Activated CD8-positive, alpha-beta memory T cell treated with anti-CD3 and anti-CD28 coated beads, Interleukin-2, amount 50 U/mL, for 1 hour (primary cell): Measurements from ENCODE around the gene RAB44.

Source experiments
- DNase-seq: peaks from one replicate; pipeline ENCODE4 v3.0.0-alpha.2; 2020; ENCODE audit errors: extremely low read depth

The RAB44 gene

DNA sequence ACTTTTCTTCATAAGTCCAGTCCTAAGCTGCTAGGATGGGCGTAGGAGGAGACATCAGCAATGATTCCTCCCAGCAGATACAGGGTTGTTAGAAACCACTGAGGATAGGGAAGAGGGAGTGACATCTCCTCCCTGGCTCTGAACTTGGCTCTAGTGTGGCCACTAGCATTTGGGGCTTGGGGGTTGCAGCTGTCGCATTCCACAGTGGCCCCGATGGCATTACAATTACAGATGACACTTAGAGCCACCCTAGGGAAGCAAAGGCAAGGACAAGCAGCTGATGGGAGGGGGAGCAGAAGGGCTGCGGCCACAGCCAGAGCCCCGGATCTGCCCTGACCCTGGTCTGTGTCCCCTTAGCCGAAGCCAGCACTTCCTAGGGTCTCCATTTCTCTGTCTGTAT is 28.6 kb upstream of the RAB44 start:
- DNase-seq = no peak

DNA sequence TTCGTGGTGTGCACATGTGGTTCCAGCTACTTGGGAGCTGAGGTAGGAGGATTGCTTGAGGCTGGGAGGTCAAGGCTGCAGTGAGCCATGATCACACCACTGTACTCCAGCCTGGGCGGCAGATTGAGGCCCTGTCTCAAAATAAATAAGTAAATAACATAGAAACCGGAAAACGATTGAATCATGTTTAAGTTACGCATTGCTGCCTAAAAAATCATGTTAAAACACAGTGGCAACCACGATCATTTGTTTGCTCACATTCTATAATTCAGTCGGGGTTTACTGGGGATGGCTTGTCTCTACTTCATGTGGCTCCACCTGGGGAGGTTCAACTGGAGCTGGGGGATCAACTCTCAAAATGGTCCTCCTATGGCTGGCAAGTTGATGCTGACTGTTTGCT is 27.4 kb upstream of the RAB44 start:
- DNase-seq = no peak

DNA sequence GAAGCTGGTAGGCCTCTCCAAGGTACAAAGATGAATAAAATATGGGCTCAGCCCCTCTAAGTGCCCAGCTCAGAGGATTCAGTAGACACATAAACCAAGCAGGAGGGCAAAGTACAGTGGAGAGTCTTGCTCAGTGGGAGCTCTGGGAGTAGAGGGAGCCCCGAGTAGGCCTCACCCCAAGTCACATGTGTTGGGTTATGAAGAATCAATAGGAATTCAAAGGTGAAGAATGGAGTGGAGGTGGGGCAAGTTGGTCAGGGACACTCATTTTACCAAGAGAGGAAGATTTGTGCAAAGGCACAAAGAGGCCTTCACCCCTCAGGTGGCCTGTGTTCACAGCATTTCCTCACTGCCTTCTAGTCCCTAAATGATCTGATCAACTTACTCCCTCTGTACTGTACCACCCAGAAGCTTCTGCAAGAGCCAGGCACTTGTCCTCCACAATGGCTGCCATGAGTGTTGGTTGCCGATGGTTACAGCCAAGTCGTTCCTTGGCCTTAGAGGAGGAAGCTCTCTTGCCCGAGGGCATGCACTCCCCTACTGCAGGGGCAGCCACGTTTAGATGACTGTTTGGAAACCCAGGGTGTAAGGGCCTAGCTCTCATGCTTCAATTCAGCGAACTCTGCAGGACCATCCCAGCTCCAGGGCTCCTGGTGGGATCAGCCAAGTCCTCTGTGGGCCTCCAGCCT is 25.8 kb upstream of the RAB44 start:
- DNase-seq = no peak

DNA sequence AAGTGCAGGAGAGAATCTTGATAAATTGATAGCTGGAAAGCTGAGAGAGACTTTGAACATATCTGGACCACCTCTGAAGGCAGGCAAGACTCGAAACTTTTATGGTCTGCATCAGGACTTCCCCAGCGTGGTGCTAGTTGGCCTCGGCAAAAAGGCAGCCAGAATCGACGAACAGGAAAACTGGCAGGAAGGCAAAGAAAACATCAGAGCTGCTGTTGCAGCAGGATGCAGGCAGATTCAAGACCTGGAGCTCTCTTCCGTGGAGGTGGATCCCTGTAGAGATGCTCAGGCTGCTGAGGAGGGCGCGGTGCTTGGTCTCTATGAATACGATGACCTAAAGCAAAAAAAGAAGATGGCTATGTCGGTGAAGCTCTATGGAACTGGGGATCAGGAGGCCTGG is 23.7 kb upstream of the RAB44 start:
- no peak for DNase-seq

DNA sequence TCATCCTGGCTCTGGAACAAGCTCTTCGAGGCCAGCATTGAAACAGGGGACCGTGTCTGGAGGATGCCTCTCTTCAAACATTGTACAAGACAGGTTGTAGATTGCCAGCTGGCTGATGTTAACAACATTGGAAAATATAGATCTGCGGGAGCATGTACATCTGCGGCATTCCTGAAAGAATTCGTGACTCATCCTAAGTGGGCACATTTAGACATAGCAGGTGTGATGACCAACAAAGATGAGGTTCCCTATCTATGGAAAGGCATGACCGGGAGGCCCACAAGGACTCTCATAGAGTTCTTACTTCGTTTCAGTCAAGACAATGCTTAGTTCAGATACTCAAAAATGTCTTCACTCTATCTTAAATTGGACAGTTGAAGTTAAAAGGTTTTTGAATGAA is 22.7 kb upstream of the RAB44 start:
- no peak for DNase-seq

DNA sequence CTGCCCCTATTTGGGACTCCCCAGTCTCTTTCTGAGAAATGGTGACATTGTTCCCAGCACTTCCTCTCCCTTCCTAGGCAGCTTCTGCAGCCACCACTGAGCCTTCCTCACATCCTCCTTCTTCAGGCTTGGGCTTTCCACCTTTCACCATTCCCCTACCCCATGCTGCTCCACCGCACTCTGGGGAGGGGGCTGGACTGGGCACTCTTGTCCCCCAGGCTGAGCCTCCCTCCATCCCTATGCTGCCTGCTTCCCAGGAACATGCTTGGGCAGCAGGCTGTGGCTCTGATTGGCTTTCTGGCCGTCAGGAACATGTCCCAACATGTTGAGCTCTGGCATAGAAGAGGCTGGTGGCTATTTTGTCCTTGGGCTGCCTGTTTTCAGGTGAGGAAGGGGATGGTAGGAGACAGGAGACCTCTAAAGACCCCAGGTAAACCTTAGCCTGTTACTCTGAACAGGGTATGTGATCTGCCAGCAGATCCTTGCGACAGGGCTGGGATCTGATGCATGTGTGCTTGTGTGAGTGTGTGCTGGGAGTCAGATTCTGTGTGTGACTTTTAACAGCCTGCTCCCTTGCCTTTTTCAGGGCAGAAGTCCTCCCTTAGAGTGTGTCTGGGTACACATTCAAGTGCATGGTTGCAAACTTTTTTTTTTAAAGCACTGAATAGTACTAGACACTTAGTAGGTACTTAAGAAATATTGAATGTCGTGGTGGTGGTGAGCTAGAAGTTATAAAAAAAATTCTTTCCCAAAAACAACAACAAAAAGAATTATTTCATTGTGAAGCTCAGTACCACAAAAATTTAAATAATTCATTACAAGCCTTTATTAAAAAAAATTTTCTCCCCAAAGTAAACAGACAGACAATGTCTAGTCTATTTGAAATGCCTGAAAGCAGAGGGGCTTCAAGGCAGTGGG is 21.2 kb upstream of the RAB44 start:
- no peak for DNase-seq

DNA sequence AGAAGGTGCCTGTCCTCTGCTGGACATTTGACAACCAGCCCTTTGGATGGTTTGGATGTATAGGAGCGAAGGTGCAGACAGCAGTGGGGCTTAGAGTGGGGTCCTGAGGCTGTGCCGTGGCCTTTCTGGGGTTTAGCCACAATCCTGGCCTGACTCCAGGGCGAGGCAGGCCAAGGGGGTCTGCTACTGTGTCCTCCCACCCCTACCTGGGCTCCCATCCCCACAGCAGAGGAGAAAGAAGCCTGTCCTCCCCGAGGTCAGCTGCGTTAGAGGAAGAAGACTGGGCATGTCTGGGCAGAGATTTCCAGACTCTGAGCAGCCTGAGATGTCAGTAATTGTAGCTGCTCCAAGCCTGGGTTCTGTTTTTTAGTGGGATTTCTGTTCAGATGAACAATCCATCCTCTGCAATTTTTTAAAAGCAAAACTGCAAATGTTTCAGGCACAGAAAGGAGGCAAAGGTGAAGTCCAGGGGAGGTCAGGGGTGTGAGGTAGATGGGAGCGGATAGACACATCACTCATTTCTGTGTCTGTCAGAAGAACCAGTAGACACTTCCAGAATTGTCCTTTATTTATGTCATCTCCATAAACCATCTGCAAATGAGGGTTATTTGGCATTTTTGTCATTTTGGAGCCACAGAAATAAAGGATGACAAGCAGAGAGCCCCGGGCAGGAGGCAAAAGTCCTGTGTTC is 20.4 kb upstream of the RAB44 start:
- DNase-seq = no peak

DNA sequence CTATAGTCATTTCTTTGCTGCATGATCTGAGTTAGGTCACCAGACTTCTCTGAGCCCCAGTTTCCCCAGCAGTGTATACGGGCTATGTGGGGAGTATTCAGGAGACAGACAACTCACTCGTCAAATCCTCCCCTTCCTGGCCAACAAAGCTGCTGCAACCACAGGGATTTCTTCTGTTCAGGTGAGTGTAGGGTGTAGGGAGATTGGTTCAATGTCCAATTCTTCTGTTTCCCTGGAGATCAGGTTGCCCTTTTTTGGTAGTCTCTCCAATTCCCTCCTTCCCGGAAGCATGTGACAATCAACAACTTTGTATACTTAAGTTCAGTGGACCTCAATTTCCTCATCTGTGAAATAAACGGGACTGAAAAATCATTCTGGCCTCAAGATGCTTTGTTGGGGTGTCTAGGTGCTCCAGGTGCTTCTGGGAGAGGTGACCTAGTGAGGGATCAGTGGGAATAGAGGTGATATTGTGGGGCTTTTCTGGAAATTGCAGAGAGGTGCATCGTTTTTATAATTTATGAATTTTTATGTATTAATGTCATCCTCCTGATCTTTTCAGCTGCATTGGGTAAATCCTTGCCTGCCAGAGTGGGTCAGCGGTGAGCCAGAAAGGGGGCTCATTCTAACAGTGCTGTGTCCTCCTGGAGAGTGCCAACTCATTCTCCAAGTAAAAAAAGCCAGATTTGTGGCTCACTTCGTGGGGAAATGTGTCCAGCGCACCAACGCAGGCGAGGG is 19.7 kb upstream of the RAB44 start:
- DNase-seq = no peak

DNA sequence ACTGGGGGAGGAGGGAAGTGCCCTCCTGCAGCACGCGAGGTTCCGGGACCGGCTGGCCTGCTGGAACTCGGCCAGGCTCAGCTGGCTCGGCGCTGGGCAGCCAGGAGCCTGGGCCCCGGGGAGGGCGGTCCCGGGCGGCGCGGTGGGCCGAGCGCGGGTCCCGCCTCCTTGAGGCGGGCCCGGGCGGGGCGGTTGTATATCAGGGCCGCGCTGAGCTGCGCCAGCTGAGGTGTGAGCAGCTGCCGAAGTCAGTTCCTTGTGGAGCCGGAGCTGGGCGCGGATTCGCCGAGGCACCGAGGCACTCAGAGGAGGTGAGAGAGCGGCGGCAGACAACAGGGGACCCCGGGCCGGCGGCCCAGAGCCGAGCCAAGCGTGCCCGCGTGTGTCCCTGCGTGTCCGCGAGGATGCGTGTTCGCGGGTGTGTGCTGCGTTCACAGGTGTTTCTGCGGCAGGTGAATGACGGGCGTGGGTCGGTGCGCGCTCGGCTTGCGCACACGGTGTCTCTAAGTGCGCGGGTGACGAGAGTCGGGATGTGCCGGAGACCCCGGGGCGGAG is 19.1 kb upstream of the RAB44 start, which contains the start of gene CDKN1A:
Gene CDKN1A, plus strand, starts transcription at position 227 of the 555 bp plus-strand sequence. CDS start 5,388 bp downstream, outside the sequence.
- DNase-seq = no peak

DNA sequence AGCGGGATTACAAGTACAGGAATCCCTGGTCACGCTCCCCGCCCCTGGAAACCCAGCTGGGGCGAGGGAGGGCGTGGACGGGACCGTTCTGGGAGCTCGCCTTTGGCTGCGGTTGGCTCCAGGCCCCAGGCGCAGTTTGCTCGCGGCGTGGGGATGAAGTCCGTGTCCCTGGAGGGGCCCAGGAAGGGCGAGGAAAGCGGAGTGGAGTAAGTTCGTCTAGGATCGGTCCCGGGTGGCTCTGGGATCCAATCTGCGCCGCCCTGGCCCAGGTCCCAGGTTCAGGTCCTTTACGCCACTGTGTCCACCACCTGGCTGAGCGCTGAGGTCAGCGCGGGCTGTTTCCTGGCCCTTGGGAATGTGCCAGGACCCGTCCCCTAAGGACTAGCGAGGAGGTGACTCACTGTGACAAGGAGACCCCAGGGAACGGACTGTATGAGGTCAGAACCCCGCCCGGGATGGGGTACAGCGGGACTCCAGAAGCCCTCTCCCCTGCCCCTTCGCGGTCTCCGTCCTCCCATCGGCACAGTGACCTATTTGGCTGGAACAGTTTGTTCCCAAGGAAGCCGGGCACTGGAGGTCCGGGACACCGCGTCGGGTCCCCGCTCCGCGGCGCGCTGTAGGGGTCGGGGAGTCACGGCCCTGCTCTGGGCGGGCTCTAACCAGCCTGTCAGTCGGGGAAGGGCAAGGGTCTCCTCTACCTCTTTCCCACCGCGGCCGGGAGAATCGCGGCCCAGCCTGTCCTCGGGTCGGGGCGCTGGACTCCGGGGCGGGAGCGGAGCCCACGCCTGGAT is 18.4 kb upstream of the RAB44 start:
- no peak for DNase-seq

DNA sequence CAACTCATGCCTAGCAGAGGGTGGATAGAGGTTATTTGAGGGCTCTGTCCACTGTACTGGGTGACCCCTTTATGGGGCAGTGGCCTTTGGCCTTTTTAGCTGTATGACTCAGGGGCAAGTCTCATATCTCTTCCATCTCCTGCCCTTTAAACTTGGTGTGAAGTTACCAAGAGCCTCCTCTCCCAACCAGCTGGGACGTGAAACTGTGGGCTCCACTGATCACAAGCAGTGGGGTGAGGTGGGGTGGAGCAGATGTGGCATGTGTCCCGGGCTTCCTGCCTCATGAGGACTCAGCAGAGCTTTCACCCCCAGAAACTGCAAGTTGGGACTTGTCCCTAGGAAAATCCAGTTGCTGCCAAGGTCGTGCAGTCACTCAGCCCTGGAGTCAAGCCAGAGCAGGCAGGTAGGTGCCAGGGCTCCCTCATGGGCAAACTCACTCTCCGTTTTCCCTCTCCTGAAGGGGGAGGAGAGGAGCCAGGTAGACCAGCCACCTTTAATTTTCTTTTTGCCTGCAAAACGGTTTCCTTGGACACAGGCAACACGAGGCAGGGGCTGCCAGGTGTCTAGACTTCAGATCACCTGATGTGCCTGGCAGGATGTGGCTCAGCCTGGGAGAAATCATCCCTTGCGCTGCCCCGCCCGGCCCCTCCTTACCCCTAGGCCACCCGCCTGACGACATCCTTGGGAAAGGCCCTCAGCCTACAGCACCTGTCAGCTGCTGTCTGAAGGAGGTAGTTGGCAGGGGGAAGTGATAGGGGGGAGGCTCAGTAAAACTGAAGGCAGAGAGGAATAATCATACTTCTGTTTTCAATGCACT is 15.1 kb upstream of the RAB44 start:
- DNase-seq = no peak

DNA sequence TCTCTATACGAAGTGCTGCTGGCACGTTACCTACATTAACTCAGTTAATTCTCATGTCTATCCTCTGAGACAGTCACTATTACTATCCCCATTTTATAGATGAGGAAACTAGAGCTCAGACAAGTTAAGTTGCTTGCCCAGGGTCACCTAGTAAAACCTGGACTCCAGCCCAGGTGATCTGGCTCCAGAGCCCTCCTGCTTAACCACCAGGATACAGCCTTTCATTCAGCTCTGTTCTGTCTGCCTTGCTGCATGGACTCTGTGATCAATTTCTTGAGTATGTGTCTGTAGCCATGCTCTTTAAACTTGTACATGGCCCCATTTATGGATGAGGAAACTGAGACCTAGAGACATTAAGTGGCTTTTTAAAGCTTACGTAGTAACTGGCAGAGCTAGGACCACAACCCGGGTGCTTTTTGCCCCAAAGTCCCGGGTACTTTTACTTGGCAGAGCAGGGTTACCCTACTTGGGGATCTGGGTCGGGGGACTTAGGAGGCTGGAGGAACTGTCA is 14.4 kb upstream of the RAB44 start:
- no peak for DNase-seq

DNA sequence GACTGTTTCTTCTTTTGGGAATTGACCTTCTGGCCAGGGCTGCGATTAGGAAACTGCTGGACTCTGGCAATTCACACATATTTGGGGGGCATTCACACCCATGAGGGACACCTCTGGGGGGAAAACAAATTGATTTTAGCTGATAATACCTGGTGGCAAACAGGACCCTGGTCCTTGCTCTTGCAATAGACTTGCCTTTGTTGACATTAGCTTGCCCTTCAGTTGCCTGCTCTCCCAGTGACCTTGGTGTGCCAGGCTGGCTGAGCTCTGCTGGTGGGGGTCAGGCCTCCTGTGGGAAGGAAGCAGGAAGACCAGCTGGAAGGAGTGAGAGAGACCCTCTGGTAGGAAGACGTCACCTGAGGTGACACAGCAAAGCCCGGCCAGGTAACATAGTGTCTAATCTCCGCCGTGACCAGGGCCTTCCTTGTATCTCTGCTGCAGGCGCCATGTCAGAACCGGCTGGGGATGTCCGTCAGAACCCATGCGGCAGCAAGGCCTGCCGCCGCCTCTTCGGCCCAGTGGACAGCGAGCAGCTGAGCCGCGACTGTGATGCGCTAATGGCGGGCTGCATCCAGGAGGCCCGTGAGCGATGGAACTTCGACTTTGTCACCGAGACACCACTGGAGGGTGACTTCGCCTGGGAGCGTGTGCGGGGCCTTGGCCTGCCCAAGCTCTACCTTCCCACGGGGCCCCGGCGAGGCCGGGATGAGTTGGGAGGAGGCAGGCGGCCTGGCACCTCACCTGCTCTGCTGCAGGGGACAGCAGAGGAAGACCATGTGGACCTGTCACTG is 13.8 kb upstream of the RAB44 start:
- DNase-seq = no peak

DNA sequence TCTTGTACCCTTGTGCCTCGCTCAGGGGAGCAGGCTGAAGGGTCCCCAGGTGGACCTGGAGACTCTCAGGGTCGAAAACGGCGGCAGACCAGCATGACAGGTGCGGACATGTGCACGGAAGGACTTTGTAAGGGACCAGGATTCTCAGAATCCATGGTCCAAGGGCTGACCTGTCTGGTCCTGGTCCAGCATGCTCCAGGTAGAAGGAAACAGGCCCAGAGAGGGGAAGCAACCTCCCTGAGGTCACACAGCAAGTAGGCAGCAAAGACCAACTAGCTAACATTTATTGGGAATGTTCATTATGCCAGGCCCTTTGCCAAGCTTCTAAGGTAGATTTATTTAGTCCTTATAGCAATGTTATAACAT is 13.2 kb upstream of the RAB44 start:
- no peak for DNase-seq

DNA sequence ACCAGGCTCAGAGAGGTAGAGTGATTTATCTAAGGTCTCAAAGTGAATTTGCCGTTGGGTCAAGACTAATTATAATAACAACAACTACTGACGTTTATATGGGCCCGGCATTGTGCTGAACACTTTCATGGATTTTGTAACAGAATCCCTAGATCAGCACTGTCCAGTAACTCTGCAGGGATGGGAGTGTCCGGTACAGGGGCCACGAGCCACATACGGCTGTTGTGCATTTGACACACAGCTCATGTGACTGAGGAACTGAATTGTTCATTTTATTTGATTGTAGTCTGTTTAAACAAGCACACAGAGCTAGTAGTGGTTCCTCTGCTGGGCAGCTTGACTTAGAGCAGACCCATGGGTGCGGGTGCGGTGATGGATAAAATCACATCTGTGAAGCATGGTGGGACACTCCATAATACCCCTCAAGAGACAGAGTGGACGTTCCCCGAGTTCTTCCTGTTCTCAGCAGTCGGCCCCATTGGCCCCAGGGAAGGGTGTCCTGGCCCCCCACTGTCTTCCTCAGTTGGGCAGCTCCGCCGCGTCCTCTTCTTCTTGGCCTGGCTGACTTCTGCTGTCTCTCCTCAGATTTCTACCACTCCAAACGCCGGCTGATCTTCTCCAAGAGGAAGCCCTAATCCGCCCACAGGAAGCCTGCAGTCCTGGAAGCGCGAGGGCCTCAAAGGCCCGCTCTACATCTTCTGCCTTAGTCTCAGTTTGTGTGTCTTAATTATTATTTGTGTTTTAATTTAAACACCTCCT is 12.3 kb upstream of the RAB44 start:
- DNase-seq = no peak

DNA sequence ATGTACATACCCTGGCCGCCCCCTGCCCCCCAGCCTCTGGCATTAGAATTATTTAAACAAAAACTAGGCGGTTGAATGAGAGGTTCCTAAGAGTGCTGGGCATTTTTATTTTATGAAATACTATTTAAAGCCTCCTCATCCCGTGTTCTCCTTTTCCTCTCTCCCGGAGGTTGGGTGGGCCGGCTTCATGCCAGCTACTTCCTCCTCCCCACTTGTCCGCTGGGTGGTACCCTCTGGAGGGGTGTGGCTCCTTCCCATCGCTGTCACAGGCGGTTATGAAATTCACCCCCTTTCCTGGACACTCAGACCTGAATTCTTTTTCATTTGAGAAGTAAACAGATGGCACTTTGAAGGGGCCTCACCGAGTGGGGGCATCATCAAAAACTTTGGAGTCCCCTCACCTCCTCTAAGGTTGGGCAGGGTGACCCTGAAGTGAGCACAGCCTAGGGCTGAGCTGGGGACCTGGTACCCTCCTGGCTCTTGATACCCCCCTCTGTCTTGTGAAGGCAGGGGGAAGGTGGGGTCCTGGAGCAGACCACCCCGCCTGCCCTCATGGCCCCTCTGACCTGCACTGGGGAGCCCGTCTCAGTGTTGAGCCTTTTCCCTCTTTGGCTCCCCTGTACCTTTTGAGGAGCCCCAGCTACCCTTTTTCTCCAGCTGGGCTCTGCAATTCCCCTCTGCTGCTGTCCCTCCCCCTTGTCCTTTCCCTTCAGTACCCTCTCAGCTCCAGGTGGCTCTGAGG is 11.5 kb upstream of the RAB44 start:
- no peak for DNase-seq
